Subcutaneous adipose tissue (tissue), 4 donors: ENCODE results near the gene GPD1L. TPM values are rescaled to one million over a fixed set of nuclear protein-coding genes. Genes with fewer than 3 reads are reported as not detected.

ENCODE experiments used
- CTCF ChIP-seq: fragments of 450-650 bp; IDR thresholded peaks from one replicate; pipeline ENCODE4 v1.5.1; 2016; ENCODE audit warnings: low read depth, mild to moderate bottlenecking, control low read depth, antibody characterized with exemption, moderate library complexity
- total RNA-seq, 4 donors: library from RNA; depleted of rRNA; stranded (reverse); fragments of >200 nt; gene quantifications; one replicate each; pipeline ENCODE4 v1.1.0, GENCODE V29; 2016

The GPD1L gene
- total RNA-seq, 4 donors from 2014 or later: 75.5 to 180 (median 82.2) TPM

DNA sequence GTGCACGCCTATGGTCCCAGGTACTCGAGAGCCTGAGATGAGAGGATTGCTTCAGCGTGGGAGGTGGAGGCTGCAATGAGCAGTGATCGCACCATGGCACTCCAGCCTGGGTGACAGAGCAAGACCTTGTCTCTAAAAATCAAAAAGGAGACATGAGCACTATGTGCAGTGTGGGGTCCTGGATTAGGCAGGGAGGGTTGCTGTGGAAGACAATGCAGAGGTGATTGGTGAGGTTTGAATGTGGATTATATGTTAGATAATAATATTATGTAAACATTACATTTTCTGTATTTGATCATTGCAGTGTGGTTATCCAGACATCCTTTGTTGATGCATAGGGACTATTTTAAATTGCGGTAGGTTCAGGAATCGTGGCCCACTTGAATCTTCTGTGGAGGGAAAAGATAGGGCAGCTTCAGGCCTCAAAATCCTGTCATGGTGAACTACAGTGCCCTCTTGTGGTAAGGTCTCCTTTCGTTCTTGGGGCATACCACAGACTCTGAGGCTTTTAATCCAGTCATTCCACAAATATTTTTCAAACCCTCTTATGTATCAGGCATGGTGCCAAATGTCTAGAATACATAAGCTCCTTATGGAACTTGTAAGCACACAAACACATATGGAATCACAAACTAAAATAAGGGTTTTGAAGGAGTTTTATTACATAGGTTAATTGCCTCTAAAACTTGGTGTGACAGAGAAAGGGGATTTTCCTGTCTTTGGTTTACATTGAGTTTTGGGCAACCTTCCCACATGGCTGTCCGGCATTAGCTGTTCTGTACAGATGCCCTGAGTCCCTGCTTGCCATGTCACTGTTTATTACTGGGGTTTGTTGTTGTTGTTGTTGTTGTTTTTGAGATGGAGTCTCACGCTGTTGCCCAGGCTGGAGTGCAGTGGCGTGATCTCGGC lies 37.7 kb downstream of the GPD1L start:
- TF ChIP-seq CTCF: no peak

DNA sequence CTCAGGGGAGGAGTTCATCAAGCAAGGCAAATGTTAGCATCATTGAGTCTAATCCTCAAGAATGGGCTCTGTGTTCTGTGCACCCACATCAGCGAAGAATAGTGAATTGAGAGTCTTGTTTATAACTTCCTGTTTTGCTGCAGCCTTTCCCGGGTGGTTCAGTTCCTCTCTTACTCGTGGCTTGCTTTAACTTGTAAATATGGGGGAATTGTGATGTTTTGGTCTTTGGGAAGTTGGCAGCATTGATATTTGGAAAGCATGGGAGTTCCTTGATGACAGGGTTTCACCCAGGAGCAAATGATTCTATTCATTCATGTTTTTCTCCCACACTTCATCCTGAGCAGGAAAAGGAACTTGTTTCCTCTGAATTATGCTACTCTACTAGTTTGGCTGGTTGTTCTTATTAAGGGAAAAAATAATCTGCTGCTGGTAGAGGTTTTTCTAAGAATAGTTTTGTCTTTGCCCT lies 40.4 kb downstream of the GPD1L start:
- no peak for TF ChIP-seq CTCF

DNA sequence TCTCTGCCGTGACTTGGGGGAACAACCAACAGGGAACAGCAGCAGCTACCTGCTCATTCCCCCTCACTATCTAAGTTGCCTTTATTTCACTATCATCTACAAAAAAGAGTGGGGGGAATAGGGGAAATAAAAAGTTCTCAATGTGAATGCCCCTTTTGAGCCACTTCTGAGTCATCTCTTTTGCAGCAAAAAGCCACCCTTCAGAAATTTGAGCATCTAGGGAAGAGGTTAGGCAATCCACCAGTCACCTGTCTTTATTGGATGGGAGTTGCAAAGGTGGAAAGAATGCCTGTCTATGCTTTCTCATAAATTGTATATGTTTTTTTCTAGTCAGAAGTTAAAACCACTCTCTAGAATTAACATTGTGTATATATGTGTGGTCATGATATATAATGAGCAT lies 41.1 kb downstream of the GPD1L start:
- no peak for TF ChIP-seq CTCF

GRCh38 chr3:32147933-32148332 lies 41.5 kb downstream of the GPD1L start:
- no peak for TF ChIP-seq CTCF

DNA sequence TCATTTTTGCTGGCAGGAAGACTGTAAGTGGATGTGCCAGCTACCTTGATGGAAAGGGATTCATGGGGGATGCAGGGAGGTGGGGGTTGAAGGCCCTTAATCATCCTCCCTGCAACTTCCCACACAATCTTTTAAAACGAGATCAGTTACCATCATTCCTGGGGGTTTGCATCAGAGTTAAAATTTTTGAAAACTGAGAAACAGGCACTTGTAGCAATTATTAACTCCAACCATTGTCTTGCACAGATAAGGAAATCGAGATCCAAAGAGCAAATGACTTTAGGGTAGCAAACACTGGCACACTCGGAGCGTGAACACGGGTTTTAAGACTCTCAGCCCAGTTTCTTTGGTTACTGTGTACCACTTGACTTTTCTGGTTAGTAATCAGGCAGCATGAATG lies 41.9 kb downstream of the GPD1L start:
- no peak for TF ChIP-seq CTCF

DNA sequence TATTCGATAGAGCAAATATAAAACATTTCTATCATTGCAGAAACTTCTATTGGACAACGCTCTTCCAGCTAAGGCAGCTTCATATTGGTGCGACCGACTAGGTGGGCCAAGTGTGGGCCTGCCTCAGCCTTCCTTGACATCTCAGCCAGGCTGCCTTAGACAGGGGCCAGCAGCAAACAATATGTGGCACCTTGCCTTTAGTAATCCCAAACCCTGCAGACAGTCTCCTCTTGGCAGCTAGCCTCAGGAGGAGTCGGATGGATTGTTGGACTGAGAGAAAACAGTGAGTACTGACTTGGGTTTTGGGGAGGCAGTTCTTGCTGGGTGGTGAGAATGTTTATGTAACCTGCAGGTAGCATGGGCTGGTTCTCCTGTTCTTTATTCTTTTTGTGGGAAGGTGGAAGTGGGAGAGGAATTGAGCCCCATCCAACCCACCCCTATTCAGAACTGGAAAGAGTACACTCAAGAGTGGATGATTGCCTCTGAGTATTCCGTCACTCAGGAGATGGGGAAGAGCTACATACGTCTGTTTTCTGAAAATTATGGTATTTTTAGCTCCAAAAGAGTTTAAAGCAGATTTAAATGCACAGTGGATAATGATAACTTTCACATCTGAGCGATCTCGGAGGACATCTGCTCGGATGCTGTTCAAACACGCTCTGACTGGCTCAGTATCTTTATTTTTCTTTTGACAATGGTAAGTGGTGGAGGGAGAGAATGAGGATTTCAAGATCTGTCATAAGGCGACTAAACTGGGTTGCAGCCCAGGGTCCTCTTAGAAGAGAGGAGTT lies 47.2 kb downstream of the GPD1L start:
- TF ChIP-seq CTCF: no peak

- TF ChIP-seq CTCF: no peak
These were observed 47.8 kb downstream of the GPD1L start for GRCh38 chr3:32154205-32154579.
